Kidney epithelial cell (primary cell): Measurements from ENCODE around the gene PKP4. TPM values are rescaled to one million over a fixed set of nuclear protein-coding genes. Genes with fewer than 3 reads are reported as not detected.

Experiments used
- DNase-seq: peaks from one replicate; pipeline ENCODE4 v3.0.0-alpha.2; 2010; ENCODE audit warnings: low read depth
- H3K27me3 ChIP-seq: 2 replicates; pipeline ENCODE4 v1.6.0; 2011; ENCODE audit warnings: low read length; ENCODE audit not compliant: control insufficient read depth, insufficient read depth
- H3K36me3 ChIP-seq: 2 replicates; pipeline ENCODE4 v1.5.1; 2011; ENCODE audit warnings: low read length; ENCODE audit not compliant: control insufficient read depth, insufficient read depth
- H3K4me3 ChIP-seq: 2 replicates; pipeline ENCODE4 v1.5.1; 2011; ENCODE audit warnings: low read depth, mild to moderate bottlenecking, control low read depth, low read length
- total RNA-seq: library from RNA; depleted of rRNA; stranded (reverse); fragments of >200 nt; gene quantifications from 2 replicates; pipeline ENCODE4 v1.2.3, GENCODE V29; 2015
- TF ChIP-seq, protein P1 (sequence below): IDR thresholded peaks from 2 replicates; pipeline ENCODE4 v1.5.1; 2011; ENCODE audit warnings: mild to moderate bottlenecking, moderate library complexity, low read length, control low read depth, inconsistent platforms; ENCODE audit not compliant: insufficient read depth, poor library complexity, severe bottlenecking

The PKP4 gene
- total RNA-seq, 1 donor from 2014 or later: 29.4 TPM

DNA sequence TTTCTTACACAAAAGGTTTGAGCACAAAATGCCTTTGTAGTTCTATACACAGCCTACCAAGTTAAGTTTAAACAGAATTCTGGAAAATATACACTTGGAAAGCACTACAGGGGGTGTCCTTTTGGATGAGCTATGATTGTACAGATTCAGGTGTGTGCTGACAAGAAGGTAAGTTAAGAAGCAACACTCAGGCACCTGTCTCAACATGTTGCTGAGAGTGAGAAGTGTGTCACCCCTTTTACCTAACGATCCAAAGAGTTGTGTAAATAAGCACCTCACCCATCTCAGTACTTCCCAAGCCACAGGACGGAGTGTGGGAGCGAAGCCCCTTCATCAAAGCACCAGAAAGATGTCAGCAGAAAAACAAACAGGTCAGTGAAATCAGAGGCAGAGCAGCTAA is 228.9 kb downstream of the PKP4 start:
- no peak for DNase-seq
- no peaks in the 10 kb centered on the region for H3K27me3 ChIP-seq

DNA sequence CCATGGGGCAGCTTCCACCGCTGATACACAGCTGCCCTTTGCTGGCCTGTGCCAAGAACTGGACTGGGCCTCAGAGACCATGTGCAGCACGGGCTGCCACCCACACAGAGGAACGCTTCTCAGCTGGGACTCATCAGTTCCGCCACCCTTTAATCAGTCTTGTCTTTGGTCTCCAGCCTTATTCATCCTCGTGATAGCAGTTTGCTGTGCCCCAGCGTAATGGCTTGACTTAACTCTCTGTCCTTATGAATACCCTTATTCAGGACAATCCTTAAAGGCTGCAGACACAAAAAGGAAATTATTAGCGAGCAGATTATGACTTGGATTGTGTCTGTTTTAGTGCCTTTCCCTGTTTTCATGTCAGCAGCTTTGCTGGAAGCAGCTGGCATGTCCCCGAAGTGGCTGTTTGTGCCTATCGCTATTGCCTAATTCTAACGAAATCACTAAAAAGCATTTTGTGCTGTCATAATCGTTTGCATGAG is 229.5 kb downstream of the PKP4 start:
- Histone ChIP-seq H3K36me3 (no peaks in the 10 kb centered on the region), H3K4me3 (no peak overlapping the region), H3K27me3 (no peaks in the 10 kb centered on the region)
- TF ChIP-seq, protein P1, sequence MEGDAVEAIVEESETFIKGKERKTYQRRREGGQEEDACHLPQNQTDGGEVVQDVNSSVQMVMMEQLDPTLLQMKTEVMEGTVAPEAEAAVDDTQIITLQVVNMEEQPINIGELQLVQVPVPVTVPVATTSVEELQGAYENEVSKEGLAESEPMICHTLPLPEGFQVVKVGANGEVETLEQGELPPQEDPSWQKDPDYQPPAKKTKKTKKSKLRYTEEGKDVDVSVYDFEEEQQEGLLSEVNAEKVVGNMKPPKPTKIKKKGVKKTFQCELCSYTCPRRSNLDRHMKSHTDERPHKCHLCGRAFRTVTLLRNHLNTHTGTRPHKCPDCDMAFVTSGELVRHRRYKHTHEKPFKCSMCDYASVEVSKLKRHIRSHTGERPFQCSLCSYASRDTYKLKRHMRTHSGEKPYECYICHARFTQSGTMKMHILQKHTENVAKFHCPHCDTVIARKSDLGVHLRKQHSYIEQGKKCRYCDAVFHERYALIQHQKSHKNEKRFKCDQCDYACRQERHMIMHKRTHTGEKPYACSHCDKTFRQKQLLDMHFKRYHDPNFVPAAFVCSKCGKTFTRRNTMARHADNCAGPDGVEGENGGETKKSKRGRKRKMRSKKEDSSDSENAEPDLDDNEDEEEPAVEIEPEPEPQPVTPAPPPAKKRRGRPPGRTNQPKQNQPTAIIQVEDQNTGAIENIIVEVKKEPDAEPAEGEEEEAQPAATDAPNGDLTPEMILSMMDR: no peak
- DNase-seq: no peak

More for the DNA sequence above, 228.9 kb downstream of the PKP4 start:
- TF ChIP-seq, protein P1: no peak
- no peaks in the 10 kb centered on the region for H3K36me3 ChIP-seq
- no peak overlapping the region for H3K4me3 ChIP-seq

DNA sequence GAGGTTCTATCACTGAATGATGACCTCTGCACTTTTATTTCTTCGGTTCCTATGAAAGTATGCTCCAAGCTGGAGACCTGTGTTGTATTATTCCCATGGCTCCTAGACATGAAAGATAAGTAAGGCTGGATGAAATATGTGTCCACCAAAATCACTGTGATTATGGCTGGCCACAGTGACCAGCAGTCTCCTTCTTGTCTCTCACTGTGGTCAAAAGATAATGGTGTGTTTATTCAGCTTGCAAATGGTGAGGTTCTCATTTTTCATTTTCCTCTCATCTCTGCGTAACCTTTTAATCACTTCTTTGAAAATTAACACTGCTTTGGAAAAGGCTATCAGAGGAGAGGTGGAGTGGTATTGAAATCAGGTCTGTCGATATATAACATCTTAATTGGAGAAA is 230.6 kb downstream of the PKP4 start:
- TF ChIP-seq, protein P1: no peak
- H3K27me3 ChIP-seq: no peaks in the 10 kb centered on the region
- H3K36me3 ChIP-seq: no peaks in the 10 kb centered on the region
- no peak overlapping the region for H3K4me3 ChIP-seq
- DNase-seq: no peak

DNA sequence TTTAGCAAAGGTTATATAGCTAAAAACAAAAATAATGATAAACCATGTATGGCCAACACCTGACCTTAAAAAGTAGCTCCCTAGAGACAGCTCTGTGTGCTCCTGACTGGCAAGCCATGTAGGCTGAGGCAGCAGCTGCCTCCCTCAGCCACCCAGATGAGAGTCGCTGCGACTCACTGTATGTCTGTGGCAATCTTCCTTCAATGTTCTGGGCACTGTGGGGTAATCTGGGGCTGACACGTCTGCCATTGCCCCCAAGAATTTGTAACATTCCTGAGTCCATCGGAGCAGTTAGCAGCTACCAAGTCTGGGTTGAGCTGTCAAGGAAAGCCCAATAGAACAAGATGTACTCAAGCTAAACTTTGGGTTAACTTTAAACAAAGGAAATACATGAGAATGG is 232.0 kb downstream of the PKP4 start:
- Histone ChIP-seq H3K4me3 (no peak overlapping the region), H3K36me3 (no peaks in the 10 kb centered on the region), H3K27me3 (no peaks in the 10 kb centered on the region)
- peak; percentile 76 for DNase-seq
- TF ChIP-seq, protein P1: no peak

DNA sequence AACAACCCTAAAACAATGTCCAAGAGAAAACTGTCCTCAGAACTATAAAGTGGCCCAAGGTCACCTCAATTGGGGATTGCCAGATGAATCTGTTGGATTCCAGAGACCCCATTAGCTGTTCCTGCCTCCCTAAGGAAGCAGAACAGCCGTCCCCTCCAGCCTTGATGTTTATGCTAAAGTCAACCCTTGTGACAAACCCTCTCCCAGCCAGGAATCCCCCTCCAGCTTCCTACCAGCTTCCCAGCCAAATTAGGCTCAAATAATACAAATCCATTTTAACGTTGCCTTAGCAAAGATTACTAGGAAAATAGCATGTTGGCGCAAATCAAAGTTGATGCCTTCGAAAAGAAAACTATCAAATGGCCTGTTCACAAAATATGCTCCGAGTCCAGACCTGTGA is 232.6 kb downstream of the PKP4 start:
- H3K36me3 ChIP-seq: no peaks in the 10 kb centered on the region
- DNase-seq: no peak
- TF ChIP-seq, protein P1: no peak
- no peaks in the 10 kb centered on the region for H3K27me3 ChIP-seq
- no peak overlapping the region for H3K4me3 ChIP-seq

DNA sequence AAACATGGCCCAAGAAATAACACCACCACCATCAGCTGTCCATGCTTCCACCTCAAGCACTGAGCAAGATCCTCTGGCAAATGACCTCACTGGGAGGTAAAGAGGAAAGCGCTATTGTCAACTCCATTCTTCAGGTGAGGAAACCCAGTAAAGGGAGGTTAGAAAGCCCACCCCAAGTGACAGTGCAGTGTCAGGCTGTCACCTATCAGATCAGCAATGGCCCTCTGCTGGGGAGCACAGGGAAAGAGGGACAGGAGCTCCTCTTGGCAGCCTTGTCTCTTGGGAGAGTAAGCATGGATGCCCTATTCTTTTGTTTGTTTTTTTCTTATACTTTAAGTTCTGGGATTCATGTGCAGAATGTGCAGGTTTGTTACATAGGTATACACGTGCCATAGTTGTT is 234.1 kb downstream of the PKP4 start:
- Histone ChIP-seq H3K36me3 (no peaks in the 10 kb centered on the region), H3K27me3 (no peaks in the 10 kb centered on the region), H3K4me3 (no peak overlapping the region)
- no peak for DNase-seq
- TF ChIP-seq, protein P1: no peak
